Measurements from ENCODE around the gene CS.

CS gene

GRCh38 chr12:56237552-56237951 is 62.6 kb downstream of the CS start:
- ATAC-seq (ENCODE audit: low read depth), result no peak
- Mint-ChIP-seq H3K4me1 (peaks cover 8% of the 10 kb centered on the region), H3K27me3 (no peaks in the 10 kb centered on the region), H3K36me3 (peaks cover 22% of the 10 kb centered on the region), H3K27ac (no peak overlapping the region), H3K4me3 (no peak overlapping the region), H3K9me3 (no peaks in the 10 kb centered on the region)
- no peak for DNase-seq (ENCODE audit: low spot score in 2 of 2)

GRCh38 chr12:56236985-56237384 is 63.1 kb downstream of the CS start:
- no peaks in the 10 kb centered on the region for H3K9me3 Mint-ChIP-seq
- no peak overlapping the region for H3K4me3 Mint-ChIP-seq
- ATAC-seq (ENCODE audit: low read depth) (no peak), DNase-seq (ENCODE audit: low spot score in 2 of 2) (no peak)
- peaks cover 2% of the 10 kb centered on the region for H3K4me1 Mint-ChIP-seq
- H3K36me3 Mint-ChIP-seq, result peaks cover 16% of the 10 kb centered on the region
- H3K27me3 Mint-ChIP-seq, result no peaks in the 10 kb centered on the region
- H3K27ac Mint-ChIP-seq, result no peak overlapping the region

GRCh38 chr12:56236091-56236490 is 64.0 kb downstream of the CS start:
- DNase-seq (ENCODE audit: low spot score in 2 of 2), result no peak
- H3K27ac Mint-ChIP-seq, result no peak overlapping the region
- ATAC-seq (ENCODE audit: low read depth), result no peak
- H3K9me3 Mint-ChIP-seq, result no peaks in the 10 kb centered on the region
- peaks cover 10% of the 10 kb centered on the region for H3K36me3 Mint-ChIP-seq
- no peaks in the 10 kb centered on the region for H3K27me3 Mint-ChIP-seq
- no peaks in the 10 kb centered on the region for H3K4me1 Mint-ChIP-seq
- H3K4me3 Mint-ChIP-seq, result no peak overlapping the region

GRCh38 chr12:56234746-56235436 is 65.2 kb downstream of the CS start:
- no peak overlapping the region for H3K4me3 Mint-ChIP-seq
- no peak overlapping the region for H3K27ac Mint-ChIP-seq
- peaks cover 2% of the 10 kb centered on the region for H3K4me1 Mint-ChIP-seq
- no peaks in the 10 kb centered on the region for H3K27me3 Mint-ChIP-seq
- H3K36me3 Mint-ChIP-seq, result peaks cover 5% of the 10 kb centered on the region
- ATAC-seq (ENCODE audit: low read depth) (no peak), DNase-seq (ENCODE audit: low spot score in 2 of 2) (no peak)
- H3K9me3 Mint-ChIP-seq, result no peaks in the 10 kb centered on the region

GRCh38 chr12:56231184-56231582 is 68.9 kb downstream of the CS start:
- DNase-seq (ENCODE audit: low spot score in 2 of 2) (no peak), ATAC-seq (ENCODE audit: low read depth) (no peak)
- Mint-ChIP-seq H3K4me1 (peaks cover 2% of the 10 kb centered on the region), H3K27me3 (no peaks in the 10 kb centered on the region), H3K36me3 (peaks cover 4% of the 10 kb centered on the region), H3K27ac (no peak overlapping the region), H3K4me3 (no peak overlapping the region), H3K9me3 (no peaks in the 10 kb centered on the region)

- Mint-ChIP-seq H3K27me3 (no peaks in the 10 kb centered on the region), H3K4me3 (no peak overlapping the region), H3K36me3 (peaks cover 5% of the 10 kb centered on the region), H3K27ac (no peak overlapping the region), H3K4me1 (peaks cover 3% of the 10 kb centered on the region), H3K9me3 (no peaks in the 10 kb centered on the region)
- no peak for DNase-seq (ENCODE audit: low spot score in 2 of 2)
- ATAC-seq (ENCODE audit: low read depth), result no peak
These were observed 69.5 kb downstream of the CS start for GRCh38 chr12:56230432-56231183.

- no peak for DNase-seq (ENCODE audit: low spot score in 2 of 2)
- no peaks in the 10 kb centered on the region for H3K27me3 Mint-ChIP-seq
- H3K4me3 Mint-ChIP-seq, result no peak within 1 kb of the TSS
- no peak for ATAC-seq (ENCODE audit: low read depth)
- H3K4me1 Mint-ChIP-seq, result peaks cover 9% of the 10 kb centered on the region
- no peak within 1 kb of the TSS for H3K27ac Mint-ChIP-seq
- H3K36me3 Mint-ChIP-seq, result peaks cover 5% of the 10 kb centered on the region
- H3K9me3 Mint-ChIP-seq, result no peaks in the 10 kb centered on the region
These were observed 70.2 kb downstream of the CS start, which contains the start of gene SLC39A5 for GRCh38 chr12:56229916-56230431. Gene SLC39A5 (plus strand): TSS chr12:56230051. CDS start chr12:56231275, 1,224 bp downstream.

- H3K4me1 Mint-ChIP-seq, result peaks cover 14% of the 10 kb centered on the region
- no peak overlapping the region for H3K4me3 Mint-ChIP-seq
- DNase-seq (ENCODE audit: low spot score in 2 of 2), result no peak
- no peak for ATAC-seq (ENCODE audit: low read depth)
- peaks cover 5% of the 10 kb centered on the region for H3K36me3 Mint-ChIP-seq
- H3K9me3 Mint-ChIP-seq, result no peaks in the 10 kb centered on the region
- no peaks in the 10 kb centered on the region for H3K27me3 Mint-ChIP-seq
- no peak overlapping the region for H3K27ac Mint-ChIP-seq
These were observed 71.0 kb downstream of the CS start for GRCh38 chr12:56229082-56229481.

- Mint-ChIP-seq H3K9me3 (no peaks in the 10 kb centered on the region), H3K27me3 (no peaks in the 10 kb centered on the region), H3K4me3 (peak overlapping the region; percentile 82), H3K4me1 (peaks cover 35% of the 10 kb centered on the region), H3K27ac (peak overlapping the region; percentile 80), H3K36me3 (peaks cover 5% of the 10 kb centered on the region)
- no peak for ATAC-seq (ENCODE audit: low read depth)
- no peak for DNase-seq (ENCODE audit: low spot score in 2 of 2)
These were observed 75.2 kb downstream of the CS start for GRCh38 chr12:56224954-56225353.

- peak; percentile 80 to 84 for DNase-seq (ENCODE audit: low spot score in 2 of 2)
- Mint-ChIP-seq H3K36me3 (peaks cover 5% of the 10 kb centered on the region), H3K9me3 (no peaks in the 10 kb centered on the region), H3K4me3 (peak within 1 kb of the TSS; percentile 82), H3K27me3 (no peaks in the 10 kb centered on the region), H3K4me1 (peaks cover 35% of the 10 kb centered on the region), H3K27ac (peak within 1 kb of the TSS; percentile 80)
- peak; percentile 59 for ATAC-seq (ENCODE audit: low read depth)
These were observed 75.9 kb downstream of the CS start, which contains the start of gene NABP2 for GRCh38 chr12:56224102-56224701. Gene NABP2 (plus strand): TSS chr12:56224342. CDS start chr12:56224857, 515 bp downstream.

- Mint-ChIP-seq H3K36me3 (peaks cover 5% of the 10 kb centered on the region), H3K27me3 (no peaks in the 10 kb centered on the region), H3K4me1 (peaks cover 35% of the 10 kb centered on the region), H3K9me3 (no peaks in the 10 kb centered on the region), H3K4me3 (peak overlapping the region; percentile 82), H3K27ac (peak overlapping the region; percentile 80)
- DNase-seq (ENCODE audit: low spot score in 2 of 2), result no peak
- no peak for ATAC-seq (ENCODE audit: low read depth)
These were observed 76.5 kb downstream of the CS start for GRCh38 chr12:56223571-56224101.

GRCh38 chr12:56222531-56222895 is 77.6 kb downstream of the CS start:
- Mint-ChIP-seq H3K9me3 (no peaks in the 10 kb centered on the region), H3K4me1 (peaks cover 35% of the 10 kb centered on the region), H3K4me3 (peak overlapping the region; percentile 100), H3K36me3 (peaks cover 5% of the 10 kb centered on the region), H3K27ac (peak overlapping the region; percentile 100), H3K27me3 (no peaks in the 10 kb centered on the region)
- DNase-seq (ENCODE audit: low spot score in 2 of 2) (no peak), ATAC-seq (ENCODE audit: low read depth) (no peak)

GRCh38 chr12:56221757-56222530 is 78.2 kb downstream of the CS start, which contains the start of gene RNF41:
Gene RNF41 (minus strand): TSS chr12:56221922. CDS start chr12:56214047, 7,875 bp downstream.
- ATAC-seq (ENCODE audit: low read depth), result peak; percentile 75
- no peaks in the 10 kb centered on the region for H3K9me3 Mint-ChIP-seq
- DNase-seq (ENCODE audit: low spot score in 2 of 2), result peak; percentile 89 to 93
- H3K27me3 Mint-ChIP-seq, result no peaks in the 10 kb centered on the region
- peak within 1 kb of the TSS; percentile 100 for H3K4me3 Mint-ChIP-seq
- H3K4me1 Mint-ChIP-seq, result peaks cover 35% of the 10 kb centered on the region
- peak within 1 kb of the TSS; percentile 100 for H3K27ac Mint-ChIP-seq
- peaks cover 4% of the 10 kb centered on the region for H3K36me3 Mint-ChIP-seq
